GM20000 (cell line): ENCODE data around the gene SMIM35.

ENCODE experiments used
- DNase-seq: peaks from one replicate; pipeline ENCODE4 v3.0.0; 2012; ENCODE audit warnings: low spot score
- CTCF ChIP-seq: IDR thresholded peaks from 2 replicates; pipeline ENCODE4 v1.5.1; 2012; ENCODE audit warnings: mild to moderate bottlenecking, control low read depth; ENCODE audit errors: extremely low read depth, missing control alignments

Gene SMIM35

GRCh38 chr11:118060081-118060661 is 26.6 kb downstream of the SMIM35 start:
- no peak for DNase-seq
- no peak for TF ChIP-seq CTCF

GRCh38 chr11:118059246-118059940 is 27.4 kb downstream of the SMIM35 start:
- TF ChIP-seq CTCF = no peak
- no peak for DNase-seq

GRCh38 chr11:118058311-118059245 is 28.2 kb downstream of the SMIM35 start:
- DNase-seq = no peak

DNA sequence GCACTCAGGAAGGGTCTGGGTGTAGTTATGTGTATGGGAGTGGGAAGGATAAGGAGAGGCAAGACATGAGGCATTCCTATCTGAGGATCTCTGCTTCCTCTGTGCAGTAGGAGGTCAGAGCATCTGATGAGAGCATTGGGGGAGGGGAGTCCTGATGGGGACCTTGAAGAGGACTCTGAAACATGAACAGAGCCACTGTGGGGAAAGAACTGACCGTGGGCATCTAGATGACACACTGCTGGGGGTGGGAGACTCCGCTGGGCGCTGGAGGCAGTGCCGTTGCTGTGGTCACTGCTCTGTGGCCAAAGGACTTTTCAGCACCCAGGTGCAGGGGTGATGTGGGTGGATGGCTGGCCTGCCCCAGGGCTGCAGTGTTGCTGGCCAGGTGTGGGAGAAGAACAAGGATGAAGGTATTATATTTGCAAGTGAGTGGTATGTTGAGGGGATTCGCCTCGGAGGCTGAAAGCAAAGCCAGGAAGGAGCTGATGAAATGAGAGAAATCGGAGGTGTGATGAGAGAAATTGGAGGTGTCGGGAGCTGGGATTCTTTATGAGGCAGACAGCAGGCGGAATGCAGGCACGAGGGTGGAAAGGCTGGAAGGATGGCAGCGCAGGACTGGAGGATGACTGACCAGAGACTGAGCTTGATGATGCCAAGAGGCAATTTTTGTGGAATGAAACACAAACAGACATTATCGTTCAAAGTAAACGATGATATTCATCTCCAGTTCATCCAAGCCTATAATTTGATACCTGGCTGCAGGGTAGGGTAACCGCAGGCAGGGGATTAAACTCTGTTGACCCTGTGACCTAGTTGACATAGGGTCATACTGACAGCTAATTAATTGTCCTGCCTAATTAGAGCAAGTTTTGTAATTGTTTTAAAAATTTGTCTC is 29.3 kb downstream of the SMIM35 start:
- no peak for TF ChIP-seq CTCF

More at GRCh38 chr11:118058311-118059245, 28.2 kb downstream of the SMIM35 start:
- TF ChIP-seq CTCF = no peak

DNA sequence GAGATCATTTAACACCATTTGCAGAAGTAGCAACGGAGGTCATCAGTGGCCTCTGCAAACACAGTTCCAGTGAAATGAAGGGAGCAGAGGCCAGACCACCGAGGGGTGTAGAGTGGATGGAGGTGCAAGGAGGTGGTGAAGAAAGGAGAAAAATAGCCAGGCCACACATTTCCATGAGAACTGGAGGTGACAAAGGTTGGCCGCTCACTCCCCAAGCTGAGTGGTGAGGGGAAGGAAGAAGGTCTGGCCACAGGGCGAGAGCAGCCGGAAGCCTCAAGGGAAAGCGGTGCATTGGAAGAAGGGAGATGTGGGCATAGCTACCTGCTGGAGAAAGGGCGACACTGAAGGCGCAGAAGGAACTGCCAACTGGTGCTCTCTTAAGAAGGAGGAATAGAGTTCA is 30.0 kb downstream of the SMIM35 start:
- no peak for DNase-seq
- no peak for TF ChIP-seq CTCF

More for the DNA sequence above, 29.3 kb downstream of the SMIM35 start:
- no peak for DNase-seq

DNA sequence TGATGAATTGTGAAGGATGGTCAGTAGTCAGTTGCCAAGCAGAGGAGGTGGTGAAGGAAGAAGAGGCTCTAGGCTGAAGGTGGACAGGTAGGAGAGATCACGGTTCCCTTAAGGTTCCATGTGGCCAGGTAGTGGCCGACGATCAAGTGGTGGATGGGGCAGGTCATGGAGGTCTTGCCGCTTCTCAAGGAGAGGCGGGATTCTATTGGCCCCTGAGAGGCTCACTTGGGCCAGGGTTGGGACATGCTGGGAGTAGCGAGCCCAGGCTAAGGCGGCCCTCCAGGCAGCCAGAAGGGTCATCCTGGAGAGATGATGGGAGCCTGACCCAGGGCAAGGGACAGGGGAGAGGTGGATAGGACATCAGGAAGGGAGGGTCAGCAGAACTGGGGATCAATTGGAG is 30.8 kb downstream of the SMIM35 start:
- no peak for TF ChIP-seq CTCF
- DNase-seq = no peak
